PFSK-1 (cell line): ENCODE data around the gene VAMP5.
A peak's percentile ranks its signal among the peaks of the same experiment; 100 is the strongest.

Experiments
- FOXP2 ChIP-seq: optimal IDR thresholded peaks from 2 replicates; pipeline ENCODE3; 2011; ENCODE audit warnings: borderline replicate concordance, control low read depth, inconsistent platforms; ENCODE audit not compliant: insufficient read depth; ENCODE audit errors: extremely low read length, extremely low read depth
- POLR2AphosphoS5 ChIP-seq: IDR thresholded peaks from 2 replicates; pipeline ENCODE4 v1.6.1; 2012; ENCODE audit warnings: low read depth, mild to moderate bottlenecking, control low read depth, low read length, moderate library complexity
- REST ChIP-seq, 2 experiments: IDR thresholded peaks; 2 replicates each; pipeline versions ENCODE4 v1.6.1 to v1.8.0; 2011 to 2012; ENCODE audit warnings: low read depth in 2 of 2, low read length in 2 of 2, control low read depth in 1 of 2, inconsistent platforms in 1 of 2, mild to moderate bottlenecking in 1 of 2, moderate library complexity in 1 of 2; ENCODE audit not compliant: insufficient read depth in 1 of 2
- SIN3A ChIP-seq: IDR thresholded peaks from 2 replicates; pipeline ENCODE4 v1.6.1; 2012; ENCODE audit warnings: mild to moderate bottlenecking, low read length, moderate library complexity, borderline replicate concordance; ENCODE audit not compliant: insufficient read depth
- TAF1 ChIP-seq: IDR thresholded peaks from 2 replicates; pipeline ENCODE4 v1.6.1; 2012; ENCODE audit warnings: low read length, control low read depth, borderline replicate concordance; ENCODE audit not compliant: insufficient read depth

VAMP5 gene

GRCh38 chr2:85605406-85606115 lies 21.3 kb downstream of the VAMP5 start:
- no peak for TF ChIP-seq TAF1
- TF ChIP-seq FOXP2, result no peak
- TF ChIP-seq SIN3A, result no peak
- TF ChIP-seq POLR2AphosphoS5, result no peak; the same call in 1 of the 2 replicates
- no peak for TF ChIP-seq REST (IDR thresholded peaks at IDR 0.05; ENCODE audit: insufficient read depth in 1 of 2, low read depth in 2 of 2, low read length in 2 of 2)

- TF ChIP-seq POLR2AphosphoS5 (no peak), SIN3A (no peak), REST (IDR thresholded peaks at IDR 0.05; ENCODE audit: insufficient read depth in 1 of 2, low read depth in 2 of 2, low read length in 2 of 2) (no peak), TAF1 (no peak)
These were observed 21.9 kb downstream of the VAMP5 start for GRCh38 chr2:85606116-85606455.

- TF ChIP-seq FOXP2, result no peak
- no peak for TF ChIP-seq TAF1
These were observed 23.3 kb downstream of the VAMP5 start for GRCh38 chr2:85607268-85608215.

- TF ChIP-seq SIN3A (no peak), FOXP2 (no peak), POLR2AphosphoS5 (no peak), TAF1 (no peak), REST (IDR thresholded peaks at IDR 0.05; ENCODE audit: insufficient read depth in 1 of 2, low read depth in 2 of 2, low read length in 2 of 2) (no peak)
These were observed 27.0 kb downstream of the VAMP5 start for GRCh38 chr2:85611217-85611704.

GRCh38 chr2:85611705-85612587 lies 27.7 kb downstream of the VAMP5 start, which contains the start of gene C2orf68:
Gene C2orf68, minus strand, starts transcription at chr2:85612066. Its CDS starts 82 bp downstream, at chr2:85611984.
- peak; percentile 91 for TF ChIP-seq POLR2AphosphoS5
- TF ChIP-seq TAF1, result peak; percentile 85; the same call in 1 of the 2 replicates
- peak; percentile 78 for TF ChIP-seq FOXP2
- no peak for TF ChIP-seq SIN3A
